ENCODE measurements around the gene PCDHGC5.

The PCDHGC5 gene

GRCh38 chr5:141512911-141513626 is 24.2 kb downstream of the PCDHGC5 start:
- peak in 1 of 2 donors; percentile 24 for DNase-seq (ENCODE audit: low read depth in 2 of 2)

GRCh38 chr5:141513627-141514329 is 24.9 kb downstream of the PCDHGC5 start:
- peak; percentile 63 to 65 for DNase-seq (ENCODE audit: low read depth in 2 of 2)

- DNase-seq (ENCODE audit: low read depth in 2 of 2), result no peak
These were observed 25.7 kb downstream of the PCDHGC5 start for GRCh38 chr5:141514330-141515133.

- DNase-seq (ENCODE audit: low read depth in 2 of 2), result no peak
These were observed 26.3 kb downstream of the PCDHGC5 start for GRCh38 chr5:141515141-141515540.

- no peak for DNase-seq (ENCODE audit: low read depth in 2 of 2)
These were observed 27.2 kb downstream of the PCDHGC5 start for GRCh38 chr5:141515946-141516671.

GRCh38 chr5:141516672-141517025 is 27.8 kb downstream of the PCDHGC5 start:
- DNase-seq (ENCODE audit: low read depth in 2 of 2), result no peak

GRCh38 chr5:141517312-141517711 is 28.4 kb downstream of the PCDHGC5 start:
- DNase-seq (ENCODE audit: low read depth in 2 of 2), result no peak

GRCh38 chr5:141517880-141518617 is 29.2 kb downstream of the PCDHGC5 start:
- DNase-seq (ENCODE audit: low read depth in 2 of 2), result no peak

GRCh38 chr5:141518618-141519015 is 29.7 kb downstream of the PCDHGC5 start:
- no peak for DNase-seq (ENCODE audit: low read depth in 2 of 2)

- no peak for DNase-seq (ENCODE audit: low read depth in 2 of 2)
These were observed 31.0 kb downstream of the PCDHGC5 start for GRCh38 chr5:141519605-141520565.

GRCh38 chr5:141521244-141521781 is 32.4 kb downstream of the PCDHGC5 start:
- DNase-seq (ENCODE audit: low read depth in 2 of 2), result no peak

GRCh38 chr5:141522301-141522700 is 33.4 kb downstream of the PCDHGC5 start:
- no peak for DNase-seq (ENCODE audit: low read depth in 2 of 2)

- no peak for DNase-seq (ENCODE audit: low read depth in 2 of 2)
These were observed 35.1 kb downstream of the PCDHGC5 start for GRCh38 chr5:141523991-141524390.

GRCh38 chr5:141524604-141525597 is 36.0 kb downstream of the PCDHGC5 start:
- peak; percentile 31 to 43 for DNase-seq (ENCODE audit: low read depth in 2 of 2)

GRCh38 chr5:141525653-141526052 is 36.8 kb downstream of the PCDHGC5 start:
- DNase-seq (ENCODE audit: low read depth in 2 of 2), result no peak

GRCh38 chr5:141527426-141527825 is 38.5 kb downstream of the PCDHGC5 start:
- no peak for DNase-seq (ENCODE audit: low read depth in 2 of 2)

- no peak for DNase-seq (ENCODE audit: low read depth in 2 of 2)
These were observed 39.6 kb downstream of the PCDHGC5 start for GRCh38 chr5:141528291-141528984.

- DNase-seq (ENCODE audit: low read depth in 2 of 2), result no peak
These were observed 40.1 kb downstream of the PCDHGC5 start for GRCh38 chr5:141529002-141529401.
